ENCODE data around the gene AP1M1. TPM values are rescaled to one million over a fixed set of nuclear protein-coding genes. Genes with fewer than 3 reads are reported as not detected.
A peak's percentile ranks its signal among the peaks of the same experiment; 100 is the strongest.

Gene AP1M1
- total RNA-seq (48.5 and 113 TPM in 2 replicates), polyA plus RNA-seq (94.4 and 130 TPM in 2 replicates), polyA minus RNA-seq (ENCODE audit: low replicate concordance) (192 and 224 TPM in 2 replicates)
- 107 and 162 TPM in 2 replicates for polyA plus RNA-seq (2012)

DNA sequence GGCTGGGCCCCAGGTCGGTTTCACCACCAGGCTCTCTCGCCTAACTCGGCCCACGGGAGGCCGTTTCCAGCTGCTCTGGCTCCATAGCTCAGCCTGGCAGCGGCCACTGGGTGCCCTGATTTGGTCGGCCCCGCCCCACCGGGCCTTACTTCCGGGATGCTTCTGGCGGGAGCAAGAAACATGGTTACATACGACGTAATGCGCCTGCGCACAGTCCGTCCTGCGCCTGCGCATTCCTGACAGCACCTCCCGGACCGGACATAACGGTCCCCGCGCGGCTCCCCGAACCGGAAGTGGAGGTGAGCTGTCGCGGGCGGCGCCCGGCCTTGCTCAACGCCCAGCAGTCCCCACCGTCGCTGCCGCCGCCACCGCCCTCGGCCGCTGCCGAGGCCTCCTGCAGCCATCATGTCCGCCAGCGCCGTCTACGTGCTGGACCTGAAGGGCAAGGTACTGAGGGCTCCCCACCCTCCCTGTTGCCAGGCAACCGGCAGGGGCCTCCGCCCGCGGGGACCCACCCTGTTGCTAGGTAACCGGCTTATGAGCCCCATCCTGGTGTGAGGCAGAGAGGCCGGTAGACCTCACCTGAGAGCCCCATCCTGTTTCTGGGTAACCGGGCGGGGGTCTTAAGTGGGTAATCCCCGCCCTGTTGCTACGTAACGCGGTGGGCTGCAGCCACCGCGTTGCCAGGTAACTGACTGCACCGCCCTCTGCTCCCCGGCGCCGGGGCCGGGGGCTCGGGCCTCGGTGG is at the start of gene AP1M1:
TSS of gene AP1M1 (plus strand) at position 290 of the 748 bp plus-strand sequence. CDS start at position 406, 116 bp downstream.
- no peaks in the 10 kb centered on the region for H4K20me1 ChIP-seq (ENCODE audit: control insufficient read depth, extremely low read depth, insufficient read depth, low read length)
- H3K4me2 ChIP-seq (ENCODE audit: extremely low read depth, insufficient read depth, low read length): peak within 1 kb of the TSS; percentile 100
- H3K4me1 ChIP-seq (ENCODE audit: control insufficient read depth, extremely low read depth, insufficient read depth, low read length): peaks cover 28% of the 10 kb centered on the region
- peaks cover 48% of the 10 kb centered on the region for H3K79me2 ChIP-seq (ENCODE audit: control insufficient read depth, insufficient read depth, low read length)
- no peaks in the 10 kb centered on the region for H3K9me3 ChIP-seq (ENCODE audit: control insufficient read depth, insufficient read depth, low read depth, low read length)
- H3K36me3 ChIP-seq (ENCODE audit: control insufficient read depth, insufficient read depth, low read length): peaks cover 15% of the 10 kb centered on the region
- TF ChIP-seq EZH2 (IDR thresholded peaks at IDR 0.05; ENCODE audit: low read length, missing control alignments): no peak
- TF ChIP-seq, protein P1, sequence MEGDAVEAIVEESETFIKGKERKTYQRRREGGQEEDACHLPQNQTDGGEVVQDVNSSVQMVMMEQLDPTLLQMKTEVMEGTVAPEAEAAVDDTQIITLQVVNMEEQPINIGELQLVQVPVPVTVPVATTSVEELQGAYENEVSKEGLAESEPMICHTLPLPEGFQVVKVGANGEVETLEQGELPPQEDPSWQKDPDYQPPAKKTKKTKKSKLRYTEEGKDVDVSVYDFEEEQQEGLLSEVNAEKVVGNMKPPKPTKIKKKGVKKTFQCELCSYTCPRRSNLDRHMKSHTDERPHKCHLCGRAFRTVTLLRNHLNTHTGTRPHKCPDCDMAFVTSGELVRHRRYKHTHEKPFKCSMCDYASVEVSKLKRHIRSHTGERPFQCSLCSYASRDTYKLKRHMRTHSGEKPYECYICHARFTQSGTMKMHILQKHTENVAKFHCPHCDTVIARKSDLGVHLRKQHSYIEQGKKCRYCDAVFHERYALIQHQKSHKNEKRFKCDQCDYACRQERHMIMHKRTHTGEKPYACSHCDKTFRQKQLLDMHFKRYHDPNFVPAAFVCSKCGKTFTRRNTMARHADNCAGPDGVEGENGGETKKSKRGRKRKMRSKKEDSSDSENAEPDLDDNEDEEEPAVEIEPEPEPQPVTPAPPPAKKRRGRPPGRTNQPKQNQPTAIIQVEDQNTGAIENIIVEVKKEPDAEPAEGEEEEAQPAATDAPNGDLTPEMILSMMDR (conservative IDR thresholded peaks at IDR 0.05 in 1 of 2, IDR thresholded peaks at IDR 0.05 in 1 of 2; ENCODE audit: low read depth in 1 of 2, low read length in 2 of 2): no peak
- peak within 1 kb of the TSS; percentile 81 to 100 (median 90) for H3K4me3 ChIP-seq (replicated peaks in 1 of 4; ENCODE audit: control extremely low read depth in 1 of 4, insufficient read depth in 1 of 4, low read depth in 3 of 4, low read length in 4 of 4)
- H2AFZ ChIP-seq (ENCODE audit: low read length): peak within 1 kb of the TSS; percentile 53
- DNase-seq (ENCODE audit: low read depth in 2 of 2): peak; percentile 95 to 97
- H3K27ac ChIP-seq (ENCODE audit: insufficient read depth, low read length): peak within 1 kb of the TSS; percentile 96
- no peaks in the 10 kb centered on the region for H3K27me3 ChIP-seq (ENCODE audit: control insufficient read depth, insufficient read depth, low read length)
- peak within 1 kb of the TSS; percentile 96 for H3K9ac ChIP-seq (ENCODE audit: insufficient read depth, low read length)

GRCh38 chr19:16148443-16149229 is 49.1 kb upstream of the AP1M1 start:
- Histone ChIP-seq H3K9me3 (ENCODE audit: control insufficient read depth, insufficient read depth, low read depth, low read length) (no peaks in the 10 kb centered on the region), H3K27ac (ENCODE audit: insufficient read depth, low read length) (no peak overlapping the region), H3K4me3 (replicated peaks in 1 of 4; ENCODE audit: control extremely low read depth in 1 of 4, insufficient read depth in 1 of 4, low read depth in 3 of 4, low read length in 4 of 4) (no peak overlapping the region), H3K4me1 (ENCODE audit: control insufficient read depth, extremely low read depth, insufficient read depth, low read length) (no peaks in the 10 kb centered on the region), H3K9ac (ENCODE audit: insufficient read depth, low read length) (no peak overlapping the region), H4K20me1 (ENCODE audit: control insufficient read depth, extremely low read depth, insufficient read depth, low read length) (no peaks in the 10 kb centered on the region), H3K4me2 (ENCODE audit: extremely low read depth, insufficient read depth, low read length) (no peak overlapping the region), H3K36me3 (ENCODE audit: control insufficient read depth, insufficient read depth, low read length) (no peaks in the 10 kb centered on the region), H2AFZ (ENCODE audit: low read length) (no peak overlapping the region), H3K79me2 (ENCODE audit: control insufficient read depth, insufficient read depth, low read length) (no peaks in the 10 kb centered on the region), H3K27me3 (ENCODE audit: control insufficient read depth, insufficient read depth, low read length) (no peaks in the 10 kb centered on the region)
- no peak for DNase-seq (ENCODE audit: low read depth in 2 of 2)
- TF ChIP-seq EZH2 (IDR thresholded peaks at IDR 0.05; ENCODE audit: low read length, missing control alignments): no peak
- TF ChIP-seq, protein P1 (conservative IDR thresholded peaks at IDR 0.05 in 1 of 2, IDR thresholded peaks at IDR 0.05 in 1 of 2; ENCODE audit: low read depth in 1 of 2, low read length in 2 of 2): no peak

Measured in fibroblast of lung (primary cell).